SK-N-SH treated with all-trans-retinoic acid at 6 μM for 48 hours (cell line): ENCODE results near the gene CUBN.

Source experiments
- ARNTL ChIP-seq: fragments of 450-650 bp; formaldehyde crosslinking; IDR thresholded peaks from 2 replicates; pipeline ENCODE4 v1.5.0; 2020; ENCODE audit warnings: low read depth, mild to moderate bottlenecking, moderate library complexity, borderline replicate concordance
- CREB5 ChIP-seq: fragments of 250-450 bp; sonication (Bioruptor Pico); IDR thresholded peaks from 2 replicates; pipeline ENCODE4 v1.5.1; 2020; ENCODE audit warnings: low read depth, mild to moderate bottlenecking, moderate library complexity
- CSDC2 ChIP-seq: fragments of 250-450 bp; sonication (Bioruptor Pico); IDR thresholded peaks from 2 replicates; pipeline ENCODE4 v1.5.0; 2020; ENCODE audit warnings: mild to moderate bottlenecking, moderate library complexity
- ESRRG ChIP-seq: fragments of 250-450 bp; sonication (Bioruptor Pico); IDR thresholded peaks from 2 replicates; pipeline ENCODE4 v1.6.1; 2021; ENCODE audit warnings: mild to moderate bottlenecking
- ISL1 ChIP-seq: fragments of 250-450 bp; sonication (Bioruptor Pico); IDR thresholded peaks from 2 replicates; pipeline ENCODE4 v2.1.2; 2022; ENCODE audit warnings: mild to moderate bottlenecking, moderate library complexity
- OSR1 ChIP-seq: fragments of 250-450 bp; sonication (Bioruptor Pico); IDR thresholded peaks from 2 replicates; pipeline ENCODE4 v1.8.0; 2022; ENCODE audit warnings: moderate library complexity, mild to moderate bottlenecking, inconsistent platforms
- POU6F1 ChIP-seq: fragments of 250-450 bp; sonication (Bioruptor Pico); IDR thresholded peaks from 2 replicates; pipeline ENCODE4 v1.8.0; 2021; ENCODE audit warnings: low read depth, mild to moderate bottlenecking, moderate library complexity, borderline replicate concordance
- RARB ChIP-seq: fragments of 250-450 bp; sonication (Bioruptor Pico); IDR thresholded peaks from 2 replicates; pipeline ENCODE4 v1.8.0; 2021; ENCODE audit warnings: mild to moderate bottlenecking, moderate library complexity
- SNAI2 ChIP-seq: fragments of 250-450 bp; sonication (Bioruptor Pico); IDR thresholded peaks from 2 replicates; pipeline ENCODE4 v1.5.0; 2020; ENCODE audit warnings: mild to moderate bottlenecking, moderate library complexity
- TSHZ2 ChIP-seq: fragments of 250-450 bp; sonication (Bioruptor Pico); IDR thresholded peaks from 2 replicates; pipeline ENCODE4 v1.5.0; 2020; ENCODE audit warnings: mild to moderate bottlenecking, moderate library complexity
- ZC3H10 ChIP-seq: fragments of 250-450 bp; sonication (Bioruptor Pico); IDR thresholded peaks from 2 replicates; pipeline ENCODE4 v1.5.1; 2021; ENCODE audit warnings: mild to moderate bottlenecking, moderate library complexity
- ZFP3 ChIP-seq: fragments of 250-450 bp; sonication (Bioruptor Pico); IDR thresholded peaks from 2 replicates; pipeline ENCODE4 v1.5.0; 2020; ENCODE audit warnings: mild to moderate bottlenecking, moderate library complexity
- ZFP30 ChIP-seq: fragments of 450-650 bp; formaldehyde crosslinking; IDR thresholded peaks from 2 replicates; pipeline ENCODE4 v1.5.0; 2022; ENCODE audit warnings: mild to moderate bottlenecking, moderate library complexity
- TF ChIP-seq, protein P1 (sequence below): fragments of 250-450 bp; sonication (Bioruptor Pico); IDR thresholded peaks from 2 replicates; pipeline ENCODE4 v1.8.0; 2020; ENCODE audit warnings: mild to moderate bottlenecking, moderate library complexity, borderline replicate concordance

DNA sequence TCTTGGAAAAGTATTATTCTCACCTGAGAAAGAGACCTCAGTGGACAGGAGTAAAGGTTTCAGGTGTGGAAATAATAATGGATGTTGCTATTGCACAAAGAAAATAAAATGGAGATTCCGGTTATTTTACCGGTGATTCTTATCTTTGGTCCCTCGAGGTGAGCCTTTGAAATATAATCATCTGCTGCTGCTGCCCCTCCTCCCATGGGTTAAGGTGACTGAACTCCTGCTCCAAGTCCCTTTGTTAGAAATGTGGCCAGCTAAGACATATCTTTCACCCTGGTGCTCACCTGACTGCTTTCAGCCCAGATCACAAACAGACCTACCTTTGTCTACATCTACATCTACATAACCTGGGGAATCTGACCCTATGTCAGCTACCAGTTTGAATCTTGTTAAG is 5.7 kb downstream of the CUBN start:
- TF ChIP-seq ARNTL, result no peak
- TF ChIP-seq ZFP30 (CRISPR knock-in tag), result no peak
- TF ChIP-seq CREB5 (CRISPR knock-in tag), result no peak
- no peak for TF ChIP-seq ESRRG (CRISPR knock-in tag)
- TF ChIP-seq OSR1 (CRISPR knock-in tag), result no peak
- TF ChIP-seq, protein P1, sequence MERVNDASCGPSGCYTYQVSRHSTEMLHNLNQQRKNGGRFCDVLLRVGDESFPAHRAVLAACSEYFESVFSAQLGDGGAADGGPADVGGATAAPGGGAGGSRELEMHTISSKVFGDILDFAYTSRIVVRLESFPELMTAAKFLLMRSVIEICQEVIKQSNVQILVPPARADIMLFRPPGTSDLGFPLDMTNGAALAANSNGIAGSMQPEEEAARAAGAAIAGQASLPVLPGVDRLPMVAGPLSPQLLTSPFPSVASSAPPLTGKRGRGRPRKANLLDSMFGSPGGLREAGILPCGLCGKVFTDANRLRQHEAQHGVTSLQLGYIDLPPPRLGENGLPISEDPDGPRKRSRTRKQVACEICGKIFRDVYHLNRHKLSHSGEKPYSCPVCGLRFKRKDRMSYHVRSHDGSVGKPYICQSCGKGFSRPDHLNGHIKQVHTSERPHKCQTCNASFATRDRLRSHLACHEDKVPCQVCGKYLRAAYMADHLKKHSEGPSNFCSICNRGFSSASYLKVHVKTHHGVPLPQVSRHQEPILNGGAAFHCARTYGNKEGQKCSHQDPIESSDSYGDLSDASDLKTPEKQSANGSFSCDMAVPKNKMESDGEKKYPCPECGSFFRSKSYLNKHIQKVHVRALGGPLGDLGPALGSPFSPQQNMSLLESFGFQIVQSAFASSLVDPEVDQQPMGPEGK (CRISPR knock-in tag), result no peak
- TF ChIP-seq TSHZ2, result no peak
- TF ChIP-seq ZFP3 (CRISPR knock-in tag), result no peak
- no peak for TF ChIP-seq SNAI2
- no peak for TF ChIP-seq RARB (CRISPR knock-in tag)
- TF ChIP-seq CSDC2, result no peak
- no peak for TF ChIP-seq POU6F1
- no peak for TF ChIP-seq ZC3H10 (CRISPR knock-in tag)
- TF ChIP-seq ISL1 (CRISPR knock-in tag), result no peak
